Left colon (tissue), 2 donors: ENCODE results near the gene ANKRD9. TPM values are rescaled to one million over a fixed set of nuclear protein-coding genes. Genes with fewer than 3 reads are reported as not detected.
A peak's percentile ranks its signal among the peaks of the same experiment; 100 is the strongest.

Experiments used
- ATAC-seq: fragments of 200-7000 bp; cut with Tn5 transposase; one replicate; pipeline ENCODE4 v1.9.1; 2020; ENCODE audit warnings: mild to moderate bottlenecking, moderate library complexity
- DNase-seq, 2 donors: peaks; one replicate each; pipeline ENCODE4 v3.0.0-alpha.2; 2020
- intact Hi-C, 2 donors: fragments of 100-400 bp; cut with DNase I in 1 of 2; cut with micrococcal nuclease in 1 of 2; formaldehyde crosslinking; loops; one replicate each; pipeline versions ENCODE4 v1.11.2 to v1.14.0; 2022; cut with DNase I, micrococcal nuclease
- total RNA-seq, 2 donors: library from RNA; stranded (reverse); fragmentation: NEBNext Ultra II Directional; extraction: Animal tissue kit (Norgen Biotek cat#: 25700); gene quantifications; one replicate each; pipeline ENCODE4 v1.2.1, GENCODE V29; 2021
- donor health status: DM: no; HTN: no; CAD: no.
- donor health status: DM: yes; HTN: yes; CAD: no.

ANKRD9 gene
- total RNA-seq, 2 donors from 2014 or later, result 105 to 117 TPM

GRCh38 chr14:102516531-102517391 lies 7.2 kb upstream of the ANKRD9 start:
- DNase-seq, result peak; percentile 37 to 73
- intact Hi-C loops, result loop anchor here in 1 of 2 donors (5.0 kb wide), 1 partner anchor 79 kb away; no protein-coding TSS in a partner anchor

GRCh38 chr14:102514987-102515733 lies 5.6 kb upstream of the ANKRD9 start:
- no peak for DNase-seq
- ATAC-seq, result no peak
- intact Hi-C loops, result loop anchor here in 1 of 2 donors (5.0 kb wide), 1 partner anchor 78 kb away; no protein-coding TSS in a partner anchor

More at GRCh38 chr14:102516531-102517391, 7.2 kb upstream of the ANKRD9 start:
- peak; percentile 69 for ATAC-seq

- no peak for DNase-seq
- no peak for ATAC-seq
- intact Hi-C loops, result loop anchor here in 1 of 2 donors (2.0 kb wide), 1 partner anchor 71 kb away; no protein-coding TSS in a partner anchor
Measured at GRCh38 chr14:102513899-102514772, 4.6 kb upstream of the ANKRD9 start.

GRCh38 chr14:102512793-102513300 lies 3.3 kb upstream of the ANKRD9 start:
- ATAC-seq (no peak), DNase-seq (no peak)
- intact Hi-C loops, result loop anchor here in 1 of 2 donors (2.0 kb wide), 1 partner anchor 70 kb away; no protein-coding TSS in a partner anchor

- ATAC-seq, result peak; percentile 42
- intact Hi-C loops, result no loop called here
Measured at GRCh38 chr14:102511538-102511937, 2.0 kb upstream of the ANKRD9 start.

GRCh38 chr14:102510616-102511520 lies 1.3 kb upstream of the ANKRD9 start:
- intact Hi-C loops, result no loop called here
- ATAC-seq, result peak; percentile 70

More at GRCh38 chr14:102511538-102511937, 2.0 kb upstream of the ANKRD9 start:
- DNase-seq, result peak; percentile 71 to 82

GRCh38 chr14:102508774-102509745 lies 516 bp downstream of the ANKRD9 start:
- DNase-seq, result peak; percentile 75 to 76
- ATAC-seq, result peak; percentile 26
- intact Hi-C loops, result no loop called here

More at GRCh38 chr14:102510616-102511520, 1.3 kb upstream of the ANKRD9 start:
- peak; percentile 90 for DNase-seq

GRCh38 chr14:102508410-102508773 lies 1.2 kb downstream of the ANKRD9 start:
- intact Hi-C loops, result no loop called here
- ATAC-seq (peak; percentile 54), DNase-seq (peak; percentile 85 to 90)

GRCh38 chr14:102507857-102508312 lies 1.7 kb downstream of the ANKRD9 start:
- intact Hi-C loops, result no loop called here
- no peak for ATAC-seq

GRCh38 chr14:102507081-102507856 lies 2.3 kb downstream of the ANKRD9 start:
- ATAC-seq, result no peak
- no peak for DNase-seq
- intact Hi-C loops, result no loop called here

More at GRCh38 chr14:102507857-102508312, 1.7 kb downstream of the ANKRD9 start:
- no peak for DNase-seq

GRCh38 chr14:102506626-102506925 lies 3.0 kb downstream of the ANKRD9 start:
- intact Hi-C loops, result no loop called here
- no peak for ATAC-seq
- no peak for DNase-seq

- intact Hi-C loops, result no loop called here
- no peak for ATAC-seq
- no peak for DNase-seq
Measured at GRCh38 chr14:102505775-102506625, 3.6 kb downstream of the ANKRD9 start.

GRCh38 chr14:102505000-102505619 lies 4.5 kb downstream of the ANKRD9 start:
- no peak for ATAC-seq
- DNase-seq, result no peak
- intact Hi-C loops, result no loop called here

GRCh38 chr14:102504328-102504999 lies 5.1 kb downstream of the ANKRD9 start:
- ATAC-seq (peak; percentile 11), DNase-seq (no peak)
- intact Hi-C loops, result no loop called here
